ENCODE results near the gene TIMM9. TPM values are rescaled to one million over a fixed set of nuclear protein-coding genes. Genes with fewer than 3 reads are reported as not detected.
A peak's percentile ranks its signal among the peaks of the same experiment; 100 is the strongest.
"Not testable (repeated sequence)": the region's sequence is repeated elsewhere in the genome, so short reads cannot be mapped to it uniquely, and the experiment has no call there.

The TIMM9 gene
- total RNA-seq, 1 donor: 25.7 TPM

- H3K4me1 ChIP-seq (ENCODE audit: insufficient read depth, low read length); H3K9me3 ChIP-seq (ENCODE audit: low read depth, low read length); H3K27me3 ChIP-seq (ENCODE audit: insufficient read depth, low read length); H3K4me3 ChIP-seq (ENCODE audit: low read length): not testable (repeated sequence)
Measured at GRCh38 chr14:58416934-58417333, 10.4 kb downstream of the TIMM9 start.

GRCh38 chr14:58415636-58416547, 11.4 kb downstream of the TIMM9 start:
- Histone ChIP-seq H3K4me1 (ENCODE audit: insufficient read depth, low read length) (no peaks in the 10 kb centered on the region), H3K9me3 (ENCODE audit: low read depth, low read length) (no peaks in the 10 kb centered on the region), H3K4me3 (ENCODE audit: low read length) (no peak overlapping the region), H3K27me3 (ENCODE audit: insufficient read depth, low read length) (no peaks in the 10 kb centered on the region)

- no peaks in the 10 kb centered on the region for H3K9me3 ChIP-seq (ENCODE audit: low read depth, low read length)
- H3K4me3 ChIP-seq (ENCODE audit: low read length): no peak overlapping the region
- no peaks in the 10 kb centered on the region for H3K27me3 ChIP-seq (ENCODE audit: insufficient read depth, low read length)
- H3K4me1 ChIP-seq (ENCODE audit: insufficient read depth, low read length): no peaks in the 10 kb centered on the region
Measured at GRCh38 chr14:58414845-58415244, 12.5 kb downstream of the TIMM9 start.

- H3K27me3 ChIP-seq (ENCODE audit: insufficient read depth, low read length): no peaks in the 10 kb centered on the region
Measured at GRCh38 chr14:58408681-58409215, 18.6 kb downstream of the TIMM9 start.

GRCh38 chr14:58401587-58401986, 25.7 kb downstream of the TIMM9 start:
- Histone ChIP-seq H3K27me3 (ENCODE audit: insufficient read depth, low read length) (no peaks in the 10 kb centered on the region), H3K4me1 (ENCODE audit: insufficient read depth, low read length) (peaks cover 2% of the 10 kb centered on the region), H3K9me3 (ENCODE audit: low read depth, low read length) (no peaks in the 10 kb centered on the region), H3K4me3 (ENCODE audit: low read length) (no peak overlapping the region)

More at GRCh38 chr14:58408681-58409215, 18.6 kb downstream of the TIMM9 start:
- no peaks in the 10 kb centered on the region for H3K4me1 ChIP-seq (ENCODE audit: insufficient read depth, low read length)
- no peak overlapping the region for H3K4me3 ChIP-seq (ENCODE audit: low read length)
- H3K9me3 ChIP-seq (ENCODE audit: low read depth, low read length): no peaks in the 10 kb centered on the region

- Histone ChIP-seq H3K4me1 (ENCODE audit: insufficient read depth, low read length) (peaks cover 12% of the 10 kb centered on the region), H3K9me3 (ENCODE audit: low read depth, low read length) (no peaks in the 10 kb centered on the region), H3K27me3 (ENCODE audit: insufficient read depth, low read length) (no peaks in the 10 kb centered on the region), H3K4me3 (ENCODE audit: low read length) (no peak overlapping the region)
Measured at GRCh38 chr14:58398895-58399294, 28.4 kb downstream of the TIMM9 start.

- Histone ChIP-seq H3K4me3 (ENCODE audit: low read length) (no peak overlapping the region), H3K9me3 (ENCODE audit: low read depth, low read length) (no peaks in the 10 kb centered on the region), H3K27me3 (ENCODE audit: insufficient read depth, low read length) (no peaks in the 10 kb centered on the region)
Measured at GRCh38 chr14:58398495-58398894, 28.8 kb downstream of the TIMM9 start.

GRCh38 chr14:58397156-58397555, 30.2 kb downstream of the TIMM9 start:
- Histone ChIP-seq H3K4me3 (ENCODE audit: low read length) (no peak overlapping the region), H3K4me1 (ENCODE audit: insufficient read depth, low read length) (peaks cover 12% of the 10 kb centered on the region), H3K9me3 (ENCODE audit: low read depth, low read length) (no peaks in the 10 kb centered on the region), H3K27me3 (ENCODE audit: insufficient read depth, low read length) (no peaks in the 10 kb centered on the region)

More at GRCh38 chr14:58398495-58398894, 28.8 kb downstream of the TIMM9 start:
- H3K4me1 ChIP-seq (ENCODE audit: insufficient read depth, low read length): peaks cover 12% of the 10 kb centered on the region

GRCh38 chr14:58395812-58396788, 31.2 kb downstream of the TIMM9 start, which contains the start of gene TOMM20L:
Gene TOMM20L (plus strand): TSS chr14:58395930. CDS start chr14:58395958, 28 bp downstream.
- H3K4me3 ChIP-seq (ENCODE audit: low read length): peak within 1 kb of the TSS; percentile 47

GRCh38 chr14:58395562-58395811, 31.8 kb downstream of the TIMM9 start:
- H3K9me3 ChIP-seq (ENCODE audit: low read depth, low read length): no peaks in the 10 kb centered on the region
- peak overlapping the region; percentile 47 for H3K4me3 ChIP-seq (ENCODE audit: low read length)
- H3K27me3 ChIP-seq (ENCODE audit: insufficient read depth, low read length): no peaks in the 10 kb centered on the region
- H3K4me1 ChIP-seq (ENCODE audit: insufficient read depth, low read length): peaks cover 12% of the 10 kb centered on the region

More at GRCh38 chr14:58395812-58396788, 31.2 kb downstream of the TIMM9 start, which contains the start of gene TOMM20L:
- peaks cover 12% of the 10 kb centered on the region for H3K4me1 ChIP-seq (ENCODE audit: insufficient read depth, low read length)
- no peaks in the 10 kb centered on the region for H3K9me3 ChIP-seq (ENCODE audit: low read depth, low read length)
- no peaks in the 10 kb centered on the region for H3K27me3 ChIP-seq (ENCODE audit: insufficient read depth, low read length)

GRCh38 chr14:58390830-58391229, 36.5 kb downstream of the TIMM9 start:
- Histone ChIP-seq H3K9me3 (ENCODE audit: low read depth, low read length) (no peaks in the 10 kb centered on the region), H3K27me3 (ENCODE audit: insufficient read depth, low read length) (no peaks in the 10 kb centered on the region), H3K4me1 (ENCODE audit: insufficient read depth, low read length) (peaks cover 4% of the 10 kb centered on the region), H3K4me3 (ENCODE audit: low read length) (no peak overlapping the region)

- H3K9me3 ChIP-seq (ENCODE audit: low read depth, low read length): no peaks in the 10 kb centered on the region
- H3K4me1 ChIP-seq (ENCODE audit: insufficient read depth, low read length): no peaks in the 10 kb centered on the region
- H3K4me3 ChIP-seq (ENCODE audit: low read length): no peak overlapping the region
- no peaks in the 10 kb centered on the region for H3K27me3 ChIP-seq (ENCODE audit: insufficient read depth, low read length)
Measured at GRCh38 chr14:58376791-58377190, 50.5 kb downstream of the TIMM9 start.

- H3K27me3 ChIP-seq (ENCODE audit: insufficient read depth, low read length): no peaks in the 10 kb centered on the region
- H3K4me3 ChIP-seq (ENCODE audit: low read length): no peak overlapping the region
- H3K4me1 ChIP-seq (ENCODE audit: insufficient read depth, low read length): no peaks in the 10 kb centered on the region
- no peaks in the 10 kb centered on the region for H3K9me3 ChIP-seq (ENCODE audit: low read depth, low read length)
Measured at GRCh38 chr14:58368956-58369355, 58.4 kb downstream of the TIMM9 start.

GRCh38 chr14:58367296-58367695, 60.0 kb downstream of the TIMM9 start:
- no peak overlapping the region for H3K4me3 ChIP-seq (ENCODE audit: low read length)
- no peaks in the 10 kb centered on the region for H3K27me3 ChIP-seq (ENCODE audit: insufficient read depth, low read length)
- H3K4me1 ChIP-seq (ENCODE audit: insufficient read depth, low read length): no peaks in the 10 kb centered on the region
- no peaks in the 10 kb centered on the region for H3K9me3 ChIP-seq (ENCODE audit: low read depth, low read length)

GRCh38 chr14:58364316-58364715, 63.0 kb downstream of the TIMM9 start:
- H3K9me3 ChIP-seq (ENCODE audit: low read depth, low read length): no peaks in the 10 kb centered on the region
- no peak overlapping the region for H3K4me3 ChIP-seq (ENCODE audit: low read length)
- H3K4me1 ChIP-seq (ENCODE audit: insufficient read depth, low read length): no peaks in the 10 kb centered on the region
- H3K27me3 ChIP-seq (ENCODE audit: insufficient read depth, low read length): no peaks in the 10 kb centered on the region
